K562 (cell line): ENCODE measurements around the gene PMF1. TPM values are rescaled to one million over a fixed set of nuclear protein-coding genes. Genes with fewer than 3 reads are reported as not detected.

Experiments used
- ATF7 ChIP-seq: fragments of 450-650 bp; IDR thresholded peaks from 2 replicates; pipeline ENCODE4 v1.7.1; 2014; ENCODE audit warnings: mild to moderate bottlenecking, moderate library complexity
- CUX1 ChIP-seq: fragments of 200-800 bp; sonication (Bioruptor generic); IDR thresholded peaks from 2 replicates; pipeline ENCODE4 v1.6.1; 2016; ENCODE audit warnings: missing genetic modification characterization, missing compliant biosample characterization
- FOXJ3 ChIP-seq: sonication (generic); formaldehyde crosslinking; IDR thresholded peaks from 2 replicates; pipeline ENCODE4 v1.4.0; 2020; ENCODE audit warnings: mild to moderate bottlenecking, missing genetic modification reagents
- L3MBTL2 ChIP-seq: fragments of 450-650 bp; IDR thresholded peaks from 2 replicates; pipeline ENCODE4 v1.6.1; 2016; ENCODE audit warnings: mild to moderate bottlenecking, moderate library complexity
- MAZ ChIP-seq, 2 experiments: fragments of 450-650 bp in 1 of 2; sonication (generic) in 1 of 2; formaldehyde crosslinking; IDR thresholded peaks in 1 of 2; conservative IDR thresholded peaks in 1 of 2; 2 replicates each; pipeline versions ENCODE4 v1.4.0 to v1.5.0; 2020; ENCODE audit warnings: mild to moderate bottlenecking in 1 of 2, missing genetic modification reagents in 1 of 2
- POLR2B ChIP-seq: fragments of 450-650 bp; IDR thresholded peaks from 2 replicates; pipeline ENCODE4 v1.6.1; 2018; ENCODE audit warnings: low read depth; ENCODE audit not compliant: partially characterized antibody
- PRDM10 ChIP-seq: fragments of 450-650 bp; IDR thresholded peaks from 2 replicates; pipeline ENCODE4 v1.6.1; 2018; ENCODE audit not compliant: partially characterized antibody
- RNF2 ChIP-seq: sonication (generic); IDR thresholded peaks from 2 replicates; pipeline ENCODE4 v1.6.1; 2016
- SNRNP70 ChIP-seq: fragments of 200-400 bp; formaldehyde crosslinking; optimal IDR thresholded peaks from 2 replicates; pipeline ENCODE3; 2017; ENCODE audit warnings: low read depth, low read length
- SRSF9 ChIP-seq: fragments of 200-400 bp; formaldehyde crosslinking; IDR thresholded peaks from 2 replicates; pipeline ENCODE4 v1.6.1; 2017; ENCODE audit warnings: low read depth, low read length, borderline replicate concordance
- SUPT5H ChIP-seq: fragments of 450-650 bp; IDR thresholded peaks from 2 replicates; pipeline ENCODE4 v1.6.1; 2016
- THRB ChIP-seq: fragments of 450-650 bp; formaldehyde crosslinking; conservative IDR thresholded peaks from 2 replicates; pipeline ENCODE4 v1.4.0; 2022; ENCODE audit warnings: mild to moderate bottlenecking, missing genetic modification characterization
- TRIM28 ChIP-seq: fragments of 450-650 bp; IDR thresholded peaks from 2 replicates; pipeline ENCODE4 v1.6.1; 2017
- ZBED1 ChIP-seq: IDR thresholded peaks from 2 replicates; pipeline ENCODE4 v1.6.1; 2014
- ZNF584 ChIP-seq: fragments of 200-800 bp; sonication (Bioruptor generic); IDR thresholded peaks from 2 replicates; pipeline ENCODE4 v1.6.1; 2016; ENCODE audit warnings: low read depth, mild to moderate bottlenecking, missing genetic modification characterization, missing compliant biosample characterization
- ZSCAN32 ChIP-seq: fragments of 450-650 bp; formaldehyde crosslinking; IDR thresholded peaks from 2 replicates; pipeline ENCODE4 v1.4.0; 2020; ENCODE audit warnings: mild to moderate bottlenecking, moderate library complexity
- polyA plus RNA-seq, 8 experiments: library from polyadenylated mRNA; depleted of rRNA in 4 of 8; stranded (reverse) in 5 of 8; unstranded in 3 of 8; fragments of >200 nt; fragmentation: Nextera tagmentation in 2 of 8; fragmentation: Illumina TruSeq in 1 of 8; extraction: Ambion mirVana in 2 of 8; extraction: Trizol in 1 of 8; gene quantifications; 2 replicates each; pipeline versions ENCODE4 v1.2.1 to v1.2.3, GENCODE V29; 2011 to 2014; ENCODE audit warnings: inconsistent platforms in 1 of 8, missing spikeins in 1 of 8
- total RNA-seq, 7 experiments: library from RNA; depleted of rRNA in 6 of 7; stranded (reverse); fragments of >200 nt in 6 of 7; fragmentation: Illumina TruSeq in 2 of 7; extraction: Trizol in 2 of 7; gene quantifications; 2 replicates each; pipeline versions ENCODE4 v1.2.1 to v1.2.3, GENCODE V29; 2011 to 2021; ENCODE audit warnings: low replicate concordance in 1 of 7

PMF1 gene
- total and polyA plus RNA-seq, 9 of the 15 experiments (the other 6 are each of a cell fraction or from before 2014, with no cell fraction given) = 9.4 to 92.9 (median 71.0) TPM

- TF ChIP-seq PRDM10 = peak; percentile 91
- peak; percentile 53 to 56; a peak in 1 of 4 replicates for TF ChIP-seq MAZ (CRISPR knock-in tag; conservative IDR thresholded peaks at IDR 0.05 in 1 of 2, IDR thresholded peaks at IDR 0.05 in 1 of 2)
- no peak for TF ChIP-seq SNRNP70
- TF ChIP-seq SUPT5H = peak; percentile 97
- TF ChIP-seq THRB (CRISPR knock-in tag) = peak; percentile 77; the same call in 1 of the 2 replicates
- 0 out of 2 replicates have a peak, but pooled peaks have one; percentile 44 for TF ChIP-seq RNF2
- no peak for TF ChIP-seq ZSCAN32 (CRISPR knock-in tag)
- no peak for TF ChIP-seq CUX1
- TF ChIP-seq POLR2B = peak; percentile 97
- TF ChIP-seq FOXJ3 (CRISPR knock-in tag) = no peak
- no peak for TF ChIP-seq ZNF584
- no peak for TF ChIP-seq SRSF9
- 0 out of 2 replicates have a peak, but pooled peaks have one; percentile 56 for TF ChIP-seq TRIM28
- peak; percentile 90 for TF ChIP-seq ATF7
- TF ChIP-seq L3MBTL2 = peak; percentile 87
- 0 out of 2 replicates have a peak, but pooled peaks have one; percentile 19 for TF ChIP-seq ZBED1
Measured at GRCh38 chr1:156212833-156213643, at the start of gene PMF1 (continued).
